ENCODE results near the gene RFC1. TPM values are rescaled to one million over a fixed set of nuclear protein-coding genes. Genes with fewer than 3 reads are reported as not detected.

The RFC1 gene
- total and polyA plus RNA-seq, 4 donors: 44.8 to 159 (median 54.5) TPM

DNA sequence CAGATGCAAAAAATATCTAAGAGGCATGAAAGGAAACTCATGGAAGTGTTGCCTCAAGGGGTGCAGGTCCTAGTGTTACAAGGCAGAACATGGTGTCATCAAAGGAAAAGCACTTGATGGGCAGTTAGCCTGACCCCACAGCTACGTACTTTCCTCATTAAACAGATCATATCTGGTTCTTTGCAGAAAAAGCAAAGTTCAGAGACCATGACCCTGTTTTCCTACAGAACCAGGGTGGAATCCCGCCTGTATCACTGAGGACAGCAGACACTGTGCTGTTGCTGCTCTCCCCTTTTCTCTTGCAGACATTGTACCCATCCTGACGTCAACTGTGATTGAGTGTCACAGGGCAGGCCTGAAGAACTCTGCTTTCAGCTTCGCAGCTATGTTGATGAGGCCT, 91.7 kb downstream of the RFC1 start:
- Histone ChIP-seq H3K9me3 (ENCODE audit: control insufficient read depth, insufficient read depth, low read length) (no peaks in the 10 kb centered on the region), H3K4me1 (ENCODE audit: control insufficient read depth, insufficient read depth, low read length) (no peaks in the 10 kb centered on the region), H3K4me3 (ENCODE audit: low read depth, low read length) (no peak overlapping the region), H3K27ac (ENCODE audit: low read depth, low read length) (no peak overlapping the region), H3K27me3 (ENCODE audit: control insufficient read depth, insufficient read depth, low read length) (no peaks in the 10 kb centered on the region), H3K36me3 (ENCODE audit: control insufficient read depth, insufficient read depth, low read length) (peaks cover 57% of the 10 kb centered on the region)
- 97% methylated on average over 4 of the region's 4 CpGs for WGBS (ENCODE audit: insufficient coverage)
- DNase-seq (ENCODE audit: low read depth in 4 of 6, low spot score in 6 of 6): no peak

DNA sequence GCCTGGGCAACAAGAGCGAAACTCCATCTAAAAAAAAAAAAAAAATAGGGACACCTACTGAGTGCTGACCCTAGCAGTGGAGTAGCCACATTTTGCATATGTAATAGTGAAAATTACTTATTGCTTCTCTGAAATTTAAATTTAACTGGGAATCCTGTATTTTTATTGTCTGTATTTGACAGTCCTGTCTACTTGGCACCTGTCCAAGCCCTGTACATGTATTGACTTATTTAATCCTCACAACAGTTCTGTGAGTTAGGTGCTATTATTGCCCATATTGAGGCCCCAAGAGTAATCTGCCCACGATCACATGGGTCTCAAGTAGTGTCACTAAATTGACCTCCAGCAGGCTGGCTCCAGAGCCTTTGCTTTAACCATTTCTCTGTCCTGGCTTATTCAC, 102.3 kb downstream of the RFC1 start:
- Histone ChIP-seq H3K36me3 (ENCODE audit: control insufficient read depth, insufficient read depth, low read length) (peaks cover 27% of the 10 kb centered on the region), H3K9me3 (ENCODE audit: control insufficient read depth, insufficient read depth, low read length) (no peaks in the 10 kb centered on the region), H3K4me3 (ENCODE audit: low read depth, low read length) (no peak overlapping the region), H3K27ac (ENCODE audit: low read depth, low read length) (no peak overlapping the region), H3K27me3 (ENCODE audit: control insufficient read depth, insufficient read depth, low read length) (no peaks in the 10 kb centered on the region), H3K4me1 (ENCODE audit: control insufficient read depth, insufficient read depth, low read length) (no peaks in the 10 kb centered on the region)
- WGBS (ENCODE audit: insufficient coverage): 43% methylated on average over 1 of the region's 2 CpGs
- DNase-seq (ENCODE audit: low read depth in 4 of 6, low spot score in 6 of 6): no peak

DNA sequence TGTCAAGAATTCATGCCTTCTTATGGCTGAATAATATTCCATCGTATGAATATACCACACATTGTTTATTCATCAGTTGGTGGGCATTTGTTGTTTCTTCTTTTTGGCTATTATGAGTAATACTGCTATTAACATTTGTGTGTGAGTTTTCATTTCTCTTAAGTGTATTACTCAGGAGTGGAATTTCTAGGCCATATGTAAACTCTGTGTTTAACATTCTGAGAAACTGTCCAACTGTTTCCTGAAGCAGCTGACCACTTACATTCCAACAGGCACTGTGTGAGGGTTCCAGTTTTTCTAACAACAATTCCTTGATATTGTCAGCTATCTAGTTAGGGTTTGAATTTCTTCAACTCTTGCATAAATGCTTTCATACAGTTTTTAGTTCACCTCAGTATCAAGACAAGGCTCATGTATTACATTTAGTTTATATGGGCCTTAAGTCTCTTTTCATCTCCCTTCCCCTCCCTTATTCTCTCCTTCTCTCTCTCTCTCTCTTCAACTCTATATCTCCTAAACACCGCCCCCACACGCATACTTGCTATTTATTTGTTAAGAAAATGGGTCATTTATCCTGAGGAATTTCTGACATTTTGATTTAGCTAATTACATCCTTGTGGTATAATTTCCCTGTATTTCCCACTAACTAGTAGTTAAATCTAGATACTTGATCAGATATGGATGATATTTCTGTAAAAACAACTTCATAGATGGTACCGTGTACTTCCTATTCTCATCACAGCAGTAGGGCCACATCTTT, 106.4 kb downstream of the RFC1 start:
- no peak overlapping the region for H3K27ac ChIP-seq (ENCODE audit: low read depth, low read length)
- H3K9me3 ChIP-seq (ENCODE audit: control insufficient read depth, insufficient read depth, low read length): no peaks in the 10 kb centered on the region
- WGBS (ENCODE audit: insufficient coverage): no CpG with 5 or more reads among the region's 4 CpGs
- H3K36me3 ChIP-seq (ENCODE audit: control insufficient read depth, insufficient read depth, low read length): peaks cover 24% of the 10 kb centered on the region
- H3K4me3 ChIP-seq (ENCODE audit: low read depth, low read length): no peak overlapping the region
- no peaks in the 10 kb centered on the region for H3K4me1 ChIP-seq (ENCODE audit: control insufficient read depth, insufficient read depth, low read length)
- H3K27me3 ChIP-seq (ENCODE audit: control insufficient read depth, insufficient read depth, low read length): no peaks in the 10 kb centered on the region
- no peak for DNase-seq (ENCODE audit: low read depth in 4 of 6, low spot score in 6 of 6)

DNA sequence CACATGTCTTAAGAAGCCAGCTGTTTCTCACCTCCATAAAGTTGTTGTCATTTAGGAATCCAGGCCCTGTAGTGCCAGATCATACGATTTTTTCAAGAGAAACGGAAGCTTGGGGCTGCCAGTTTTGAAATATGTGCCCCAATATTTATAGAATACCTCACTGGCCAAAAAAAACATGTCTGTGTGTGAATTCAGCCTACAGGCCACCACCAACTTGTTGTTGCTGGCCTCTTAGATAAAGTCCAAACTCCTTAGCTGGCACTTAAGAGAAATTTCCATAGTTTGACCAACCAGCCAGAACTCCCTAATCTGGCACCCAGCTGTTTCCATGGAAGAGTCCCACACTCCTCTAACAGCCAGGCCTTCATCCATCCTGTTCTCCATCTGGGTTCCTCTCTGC, 109.7 kb downstream of the RFC1 start:
- no peak for DNase-seq (ENCODE audit: low read depth in 4 of 6, low spot score in 6 of 6)
- WGBS (ENCODE audit: insufficient coverage): 100% methylated on average over 1 of the region's 2 CpGs
- no peaks in the 10 kb centered on the region for H3K27me3 ChIP-seq (ENCODE audit: control insufficient read depth, insufficient read depth, low read length)
- no peaks in the 10 kb centered on the region for H3K4me1 ChIP-seq (ENCODE audit: control insufficient read depth, insufficient read depth, low read length)
- peak overlapping the region; percentile 25 for H3K27ac ChIP-seq (ENCODE audit: low read depth, low read length)
- H3K4me3 ChIP-seq (ENCODE audit: low read depth, low read length): no peak overlapping the region
- H3K9me3 ChIP-seq (ENCODE audit: control insufficient read depth, insufficient read depth, low read length): no peaks in the 10 kb centered on the region
- H3K36me3 ChIP-seq (ENCODE audit: control insufficient read depth, insufficient read depth, low read length): peaks cover 12% of the 10 kb centered on the region

DNA sequence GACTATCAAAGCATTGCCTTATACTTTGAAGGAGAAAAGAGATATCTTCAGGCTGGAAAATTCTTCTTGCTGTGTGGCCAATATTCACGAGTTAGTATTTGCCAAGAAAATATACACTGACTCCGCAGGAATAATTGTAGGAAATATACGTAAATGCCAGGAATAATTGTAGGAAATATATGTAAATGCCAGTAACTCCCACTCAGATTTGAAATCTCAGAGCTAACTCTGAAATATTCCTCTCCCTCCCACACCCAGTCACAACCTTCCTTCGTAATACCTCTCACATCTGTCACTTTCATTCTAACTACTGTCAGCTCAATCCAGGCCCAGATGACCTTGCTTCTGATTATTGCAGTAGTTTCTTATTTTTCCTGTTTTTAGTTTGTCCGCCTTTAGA, 110.3 kb downstream of the RFC1 start:
- no CpG with 5 or more reads among the region's 5 CpGs for WGBS (ENCODE audit: insufficient coverage)
- H3K9me3 ChIP-seq (ENCODE audit: control insufficient read depth, insufficient read depth, low read length): no peaks in the 10 kb centered on the region
- peak overlapping the region; percentile 25 for H3K27ac ChIP-seq (ENCODE audit: low read depth, low read length)
- H3K4me1 ChIP-seq (ENCODE audit: control insufficient read depth, insufficient read depth, low read length): no peaks in the 10 kb centered on the region
- no peaks in the 10 kb centered on the region for H3K27me3 ChIP-seq (ENCODE audit: control insufficient read depth, insufficient read depth, low read length)
- no peak overlapping the region for H3K4me3 ChIP-seq (ENCODE audit: low read depth, low read length)
- H3K36me3 ChIP-seq (ENCODE audit: control insufficient read depth, insufficient read depth, low read length): peaks cover 9% of the 10 kb centered on the region
- no peak for DNase-seq (ENCODE audit: low read depth in 4 of 6, low spot score in 6 of 6)

DNA sequence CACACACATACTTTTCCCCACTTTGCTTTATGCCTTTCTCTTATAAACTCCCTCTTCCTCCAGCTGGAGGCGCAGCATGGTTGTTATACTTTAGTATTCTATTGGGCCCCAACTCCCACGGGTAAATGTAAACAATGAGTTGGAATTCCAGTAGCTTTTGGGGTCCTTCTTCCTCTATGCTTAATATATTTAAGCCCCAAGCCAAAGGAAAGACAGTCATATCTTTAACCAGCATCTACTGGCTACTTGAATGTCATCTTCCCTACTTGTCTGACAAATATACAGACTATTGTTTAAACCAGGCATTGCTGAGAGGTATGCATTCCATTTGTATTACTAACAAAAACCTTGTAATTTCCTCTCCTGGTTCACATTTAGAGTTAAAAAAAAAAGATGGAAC, 110.9 kb downstream of the RFC1 start:
- H3K9me3 ChIP-seq (ENCODE audit: control insufficient read depth, insufficient read depth, low read length): no peaks in the 10 kb centered on the region
- no peak overlapping the region for H3K4me3 ChIP-seq (ENCODE audit: low read depth, low read length)
- H3K27ac ChIP-seq (ENCODE audit: low read depth, low read length): no peak overlapping the region
- no peak for DNase-seq (ENCODE audit: low read depth in 4 of 6, low spot score in 6 of 6)
- no peaks in the 10 kb centered on the region for H3K27me3 ChIP-seq (ENCODE audit: control insufficient read depth, insufficient read depth, low read length)
- H3K4me1 ChIP-seq (ENCODE audit: control insufficient read depth, insufficient read depth, low read length): no peaks in the 10 kb centered on the region
- peaks cover 8% of the 10 kb centered on the region for H3K36me3 ChIP-seq (ENCODE audit: control insufficient read depth, insufficient read depth, low read length)
- no CpG with 5 or more reads among the region's 2 CpGs for WGBS (ENCODE audit: insufficient coverage)

DNA sequence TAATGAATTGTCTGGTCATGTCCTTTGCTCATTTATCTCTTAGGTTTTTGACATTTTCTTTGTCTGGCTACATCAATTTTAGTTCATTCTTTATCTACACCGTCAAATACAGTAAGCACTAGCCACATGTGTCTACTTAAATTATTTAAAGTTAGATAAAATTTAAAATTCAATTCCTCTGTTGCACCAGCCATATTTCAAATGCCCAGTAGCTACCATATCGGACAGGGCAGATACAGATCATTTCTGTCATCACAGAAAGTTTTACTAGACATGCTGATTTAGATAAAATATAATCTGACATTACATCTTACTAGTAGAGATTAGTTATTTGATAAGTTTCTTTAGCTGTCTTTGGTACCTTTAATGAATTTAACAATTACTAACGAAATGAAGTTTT, 122.7 kb downstream of the RFC1 start:
- no CpG with 5 or more reads among the region's 3 CpGs for WGBS (ENCODE audit: insufficient coverage)
- Histone ChIP-seq H3K4me3 (ENCODE audit: low read depth, low read length) (no peak overlapping the region), H3K36me3 (ENCODE audit: control insufficient read depth, insufficient read depth, low read length) (peaks cover 23% of the 10 kb centered on the region), H3K9me3 (ENCODE audit: control insufficient read depth, insufficient read depth, low read length) (no peaks in the 10 kb centered on the region), H3K4me1 (ENCODE audit: control insufficient read depth, insufficient read depth, low read length) (no peaks in the 10 kb centered on the region), H3K27ac (ENCODE audit: low read depth, low read length) (no peak overlapping the region), H3K27me3 (ENCODE audit: control insufficient read depth, insufficient read depth, low read length) (no peaks in the 10 kb centered on the region)
- no peak for DNase-seq (ENCODE audit: low read depth in 4 of 6, low spot score in 6 of 6)

Small RNA genes lying within 50 kb of the gene (small RNA-seq; reads per million reads assigned to genes)
- not detected for gene MIR5591 (ENCODE audit: low replicate concordance)
- gene RNU6-32P (ENCODE audit: low replicate concordance): not detected
- not detected for gene RNU6-887P (ENCODE audit: low replicate concordance)

Other genes with a start within 250 kb of the RFC1 start
- gene WDR19, start 183.8 kb downstream of the RFC1 start, total RNA-seq: 10 to 100 TPM; 44.5 to 58.1 TPM
- 10 to 100 TPM; 58.0 to 61.2 TPM for gene WDR19, start 183.8 kb downstream of the RFC1 start, polyA plus RNA-seq (ENCODE audit: insufficient read length in 2 of 2)
- gene KLB, start 40.6 kb upstream of the RFC1 start, total RNA-seq: under 1 TPM; 0.06 to 0.30 TPM
- gene KLB, start 40.6 kb upstream of the RFC1 start, polyA plus RNA-seq (ENCODE audit: insufficient read length in 2 of 2): under 1 TPM; 0.35 to 0.45 TPM
- gene RPL9, start 92.6 kb upstream of the RFC1 start, total RNA-seq: 1,000 to 10,000 TPM; 1,792 to 2,385 TPM
- 100 to 1,000 TPM; 706 to 733 TPM for gene RPL9, start 92.6 kb upstream of the RFC1 start, polyA plus RNA-seq (ENCODE audit: insufficient read length in 2 of 2)
- gene LIAS, start 92.7 kb upstream of the RFC1 start, total RNA-seq: 10 to 100 TPM; 17.2 to 17.3 TPM
- 10 to 100 TPM; 20.7 to 25.4 TPM for gene LIAS, start 92.7 kb upstream of the RFC1 start, polyA plus RNA-seq (ENCODE audit: insufficient read length in 2 of 2)
- 10 to 100 TPM; 50.7 to 51.6 TPM for gene UGDH, start 161.1 kb upstream of the RFC1 start, total RNA-seq
- 10 to 100 TPM; 56.7 to 58.0 TPM for gene UGDH, start 161.1 kb upstream of the RFC1 start, polyA plus RNA-seq (ENCODE audit: insufficient read length in 2 of 2)